Renal pelvis (tissue), 4 donors: ENCODE data around the gene TTC12. TPM values are rescaled to one million over a fixed set of nuclear protein-coding genes. Genes with fewer than 3 reads are reported as not detected.
"Not testable (repeated sequence)": the region's sequence is repeated elsewhere in the genome, so short reads cannot be mapped to it uniquely, and the experiment has no call there.

ENCODE experiments used
- DNase-seq: peaks from one replicate; pipeline ENCODE4 v3.0.0-alpha.2; 2013
- polyA plus RNA-seq, 3 donors: library from polyadenylated mRNA; unstranded; fragments of 120-200 nt; gene quantifications; one replicate each; pipeline ENCODE4 v1.2.1, GENCODE V29; 2013; ENCODE audit not compliant: insufficient read length in 3 of 3

Gene TTC12
- polyA plus RNA-seq, 3 donors = 32.7 to 62.7 (median 34.9) TPM

DNA sequence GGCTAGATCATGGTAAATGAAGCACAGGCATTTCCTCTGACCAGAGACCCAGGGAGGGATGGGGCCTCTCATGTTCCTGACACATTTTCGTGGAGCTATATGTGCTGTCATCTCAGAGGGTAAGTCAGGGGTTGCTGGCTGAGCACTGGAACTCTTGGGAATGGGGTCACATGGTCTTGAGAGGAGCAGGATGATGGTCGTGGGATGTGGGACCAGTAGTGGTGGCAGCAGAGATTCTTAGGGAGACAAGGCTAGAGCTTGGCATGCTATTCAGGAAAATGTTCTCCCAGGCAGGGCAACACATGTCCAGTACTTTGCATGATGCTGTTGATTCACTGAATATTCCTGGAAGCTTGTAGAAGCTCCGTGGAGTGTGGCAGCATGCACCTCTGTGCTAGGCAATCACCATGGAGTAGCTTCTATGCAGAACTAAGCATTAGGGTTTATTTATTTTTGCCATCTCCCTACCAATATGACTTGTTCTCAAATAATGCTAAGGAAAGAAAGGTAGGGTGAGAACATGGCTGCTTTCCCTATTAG lies 31.4 kb upstream of the TTC12 start:
- DNase-seq = no peak

DNA sequence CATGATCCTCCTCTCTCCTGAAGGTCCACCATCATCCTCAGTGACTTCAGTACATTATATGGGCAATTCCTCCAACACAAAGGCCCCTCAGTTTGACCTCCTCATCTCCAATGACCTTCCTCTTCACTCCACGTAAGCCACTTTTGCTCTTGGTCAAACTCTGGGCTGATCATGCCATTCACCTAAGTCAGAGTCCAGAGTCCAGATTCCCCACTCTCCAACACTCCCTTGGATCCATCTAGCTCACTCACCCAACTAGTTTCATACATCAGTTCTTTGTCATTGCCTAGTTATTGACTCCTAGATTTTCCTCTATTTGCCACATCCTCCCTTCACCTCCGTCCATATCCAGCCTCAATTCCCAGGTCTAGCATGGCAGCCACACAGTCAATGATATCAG lies 30.5 kb upstream of the TTC12 start:
- no peak for DNase-seq

DNA sequence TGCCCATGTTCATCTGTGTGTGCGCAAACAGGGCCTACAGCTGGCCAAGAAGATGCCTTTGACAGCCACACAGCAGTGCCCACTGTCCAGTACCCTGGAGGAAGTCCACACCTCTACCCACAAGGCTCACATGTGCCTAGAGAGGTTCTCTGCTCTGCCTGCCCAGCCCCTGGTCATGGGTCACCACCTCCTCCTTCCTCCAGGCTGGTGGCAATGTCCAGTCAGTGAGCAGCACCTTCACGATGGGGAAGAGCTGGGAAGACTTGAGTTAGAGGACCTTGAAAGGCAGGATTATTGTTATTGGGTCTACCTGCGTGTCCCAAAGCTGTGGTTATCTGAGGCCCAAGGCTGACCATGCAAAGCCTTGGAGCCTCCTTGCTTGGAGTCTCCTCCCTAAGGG lies 28.4 kb upstream of the TTC12 start:
- DNase-seq = no peak

DNA sequence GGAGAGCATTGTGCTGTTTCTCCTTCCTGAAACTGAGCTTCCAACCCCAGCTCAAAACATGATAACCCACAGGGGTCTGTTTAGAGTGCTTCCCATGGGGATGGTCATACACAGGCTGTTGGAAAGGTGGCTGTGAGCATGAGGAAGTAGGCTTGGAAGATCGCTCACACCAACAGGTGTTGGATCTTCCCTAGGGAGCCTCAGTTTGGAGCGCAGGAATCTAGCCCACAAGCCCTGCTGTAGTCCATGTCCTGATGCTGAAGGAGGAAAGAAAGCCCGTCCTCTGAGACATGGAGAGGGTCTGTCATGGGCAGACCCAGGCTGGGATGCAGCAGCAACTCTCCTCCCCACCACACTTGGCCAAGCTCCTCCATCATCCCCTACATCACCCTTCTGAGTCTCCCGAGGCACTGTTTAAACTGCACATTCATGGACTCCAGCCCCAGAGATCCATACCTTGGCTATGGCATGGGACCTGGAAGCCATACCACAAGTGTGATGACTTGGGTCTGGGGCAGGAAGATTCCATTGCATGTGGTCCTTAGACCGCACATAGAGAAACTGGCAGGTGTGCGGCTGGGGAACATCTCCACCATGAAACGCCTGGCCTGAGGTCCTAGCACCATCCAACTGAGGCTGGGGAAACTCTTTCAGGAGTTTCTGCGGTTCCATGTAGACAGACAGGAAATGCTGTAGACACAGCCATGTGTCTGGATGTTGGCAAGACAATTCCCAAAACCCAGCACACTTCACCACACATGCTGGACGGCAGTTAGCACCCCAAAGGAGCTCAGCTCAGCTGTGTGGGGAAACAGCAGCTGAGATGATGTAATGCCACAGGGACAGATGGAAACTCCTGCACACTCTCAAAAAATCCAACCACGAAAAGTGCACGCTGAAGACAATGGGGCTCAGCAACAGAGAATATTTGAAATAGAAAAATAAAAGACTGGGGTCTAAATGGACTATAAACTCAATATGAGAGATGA lies 27.6 kb upstream of the TTC12 start:
- DNase-seq = no peak

DNA sequence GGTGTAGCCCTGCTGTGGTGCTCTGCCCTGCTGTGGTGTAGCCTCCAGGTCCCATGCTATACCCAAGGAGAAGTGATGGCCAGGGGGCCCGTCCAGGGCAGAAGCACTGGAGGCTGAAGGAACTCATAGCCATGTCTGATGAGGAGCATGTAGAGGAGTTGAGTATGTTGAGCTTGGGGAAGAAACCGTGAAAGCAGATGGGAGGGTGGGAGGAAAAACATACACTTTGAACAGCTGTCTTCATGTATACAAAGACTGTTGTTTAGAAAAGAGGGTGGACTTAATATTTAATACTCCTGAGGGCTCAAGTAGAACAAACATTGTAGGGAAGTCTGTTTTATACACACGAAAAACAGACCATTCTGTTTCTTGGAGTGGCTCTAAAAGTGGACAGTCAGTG lies 26.6 kb upstream of the TTC12 start:
- no peak for DNase-seq

DNA sequence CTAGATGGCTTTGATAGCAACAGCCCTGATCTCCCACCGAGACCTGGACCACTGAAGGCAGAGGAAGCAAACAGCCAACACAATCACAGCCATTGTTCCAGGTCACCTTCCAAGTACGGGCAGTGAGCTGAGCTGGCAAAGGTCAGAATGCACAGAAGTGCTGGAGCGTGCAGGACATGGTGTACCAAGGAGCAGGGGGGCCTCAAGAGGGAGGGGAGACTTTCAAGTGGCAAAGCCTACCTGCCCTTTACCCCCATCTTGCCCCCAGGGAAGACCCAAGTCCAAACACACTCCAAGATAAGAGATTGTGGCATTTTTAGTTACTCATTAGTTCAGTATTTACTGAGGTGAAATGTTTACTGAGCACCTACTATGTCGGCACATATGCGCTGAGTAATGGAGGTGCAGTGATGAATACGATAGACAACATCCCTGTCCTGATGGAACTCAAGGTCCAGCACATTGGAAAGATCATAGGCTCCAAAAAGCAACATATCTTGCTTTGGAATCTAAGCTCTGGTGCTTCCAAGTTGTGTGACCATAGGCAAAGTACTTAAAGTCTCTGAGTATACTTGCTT lies 26.0 kb upstream of the TTC12 start:
- no peak for DNase-seq

DNA sequence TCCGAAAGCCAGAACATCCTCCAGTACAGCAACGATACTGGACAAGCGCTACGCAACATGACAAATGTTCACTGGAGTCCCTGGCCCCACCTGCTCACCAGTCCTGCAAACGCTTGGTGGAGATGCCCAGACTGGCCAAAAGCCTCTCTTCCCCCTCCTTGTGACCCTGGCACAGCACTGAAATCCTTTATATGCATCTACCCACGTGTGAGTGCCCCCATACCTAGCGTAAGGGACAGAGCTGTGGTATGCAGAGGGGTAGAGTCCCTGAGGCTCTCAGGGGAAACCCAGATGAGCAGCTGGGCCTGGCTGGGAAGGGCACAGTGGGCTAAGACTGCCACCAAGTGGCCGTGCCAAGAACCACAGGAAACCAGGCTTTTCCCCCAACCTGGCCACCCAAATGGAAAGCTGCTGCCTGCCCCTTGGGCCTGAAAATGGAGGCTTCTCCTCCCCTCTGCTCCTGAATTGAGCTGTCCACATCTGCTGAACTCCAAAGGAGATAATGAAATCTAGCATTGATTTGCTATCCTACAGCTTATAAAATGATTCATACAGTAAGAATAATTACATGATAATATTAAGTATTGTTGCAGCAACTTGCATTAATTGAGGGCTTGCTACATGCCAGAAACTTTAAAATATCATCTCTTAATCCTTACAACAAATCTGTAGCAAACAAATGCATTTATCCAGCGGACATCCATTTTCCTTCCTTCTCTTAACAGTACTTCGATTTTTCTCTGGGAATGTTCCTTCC lies 24.8 kb upstream of the TTC12 start:
- DNase-seq = peak; percentile 42

DNA sequence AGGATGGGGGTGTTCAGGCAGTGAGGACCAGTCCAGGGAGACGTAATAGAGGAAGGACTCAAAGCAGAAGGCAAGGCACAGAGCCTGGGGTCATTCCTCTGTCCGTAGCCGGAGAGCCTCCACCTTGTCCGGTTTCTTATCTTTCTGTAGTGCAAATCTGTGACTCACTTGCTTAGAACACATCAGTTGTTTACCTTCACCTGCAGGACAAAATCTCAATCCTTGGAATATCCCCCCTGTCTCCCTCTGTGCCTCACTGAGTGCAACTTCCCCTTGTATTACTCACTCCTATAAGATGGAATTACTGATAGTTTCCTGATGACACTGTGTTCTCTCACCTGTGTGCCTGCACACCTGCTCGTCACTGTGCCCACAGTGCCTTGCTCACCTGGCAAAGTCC lies 20.4 kb upstream of the TTC12 start:
- DNase-seq = no peak

DNA sequence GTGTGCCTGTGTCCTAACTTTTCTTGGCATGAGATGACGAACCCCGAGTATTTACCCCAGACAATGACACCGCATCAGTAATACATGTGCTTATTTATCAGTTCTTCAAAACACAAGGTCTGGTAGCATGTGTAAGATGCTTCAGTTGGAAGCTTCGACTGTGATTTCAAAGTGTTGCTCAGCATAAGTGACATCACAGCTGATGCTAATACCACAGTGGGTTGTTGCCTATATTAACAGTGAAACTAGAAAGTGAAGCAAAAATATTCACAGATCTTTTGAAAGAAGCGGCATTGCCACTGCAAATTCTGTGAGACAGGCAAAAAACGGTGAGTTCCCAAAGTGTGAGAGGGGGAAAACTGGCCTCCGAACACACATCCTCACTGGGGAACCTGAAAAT lies 18.4 kb upstream of the TTC12 start:
- DNase-seq = no peak

DNA sequence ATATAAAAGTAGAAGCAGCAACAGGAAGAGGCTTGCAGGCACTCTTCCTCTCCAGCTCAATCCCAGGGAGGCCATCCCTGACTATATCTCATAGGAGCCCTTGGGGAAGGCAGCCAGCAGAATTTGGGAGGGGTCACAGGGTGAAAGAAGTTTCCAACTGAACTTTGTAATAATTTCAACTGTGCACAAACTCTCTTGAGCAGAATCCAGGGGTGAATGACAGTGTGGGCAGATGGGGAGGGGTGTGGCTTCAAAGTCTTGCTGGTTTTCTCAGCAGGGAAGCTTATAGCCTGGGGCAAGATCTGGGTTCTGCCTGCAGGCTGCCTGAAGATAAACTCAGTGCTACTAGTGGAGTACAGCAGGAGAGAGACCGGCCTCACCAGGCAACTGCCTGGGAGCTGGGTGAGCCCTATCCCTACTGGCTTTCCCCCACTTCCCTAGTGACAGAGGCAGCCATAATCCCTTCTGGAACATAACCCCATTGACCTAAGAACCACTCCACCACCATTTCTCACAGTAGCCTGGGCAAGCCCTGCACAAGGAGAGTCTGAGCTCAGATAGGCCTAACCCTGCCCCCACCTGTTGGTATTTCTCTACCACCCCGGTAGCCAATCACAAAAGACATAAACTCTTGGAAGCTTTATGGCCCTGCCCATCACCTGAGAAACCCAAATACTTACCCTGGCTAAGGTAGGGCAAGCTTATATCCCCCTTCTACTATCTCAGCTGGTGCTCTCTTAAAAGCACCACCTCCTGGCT lies 17.8 kb upstream of the TTC12 start:
- no peak for DNase-seq

DNA sequence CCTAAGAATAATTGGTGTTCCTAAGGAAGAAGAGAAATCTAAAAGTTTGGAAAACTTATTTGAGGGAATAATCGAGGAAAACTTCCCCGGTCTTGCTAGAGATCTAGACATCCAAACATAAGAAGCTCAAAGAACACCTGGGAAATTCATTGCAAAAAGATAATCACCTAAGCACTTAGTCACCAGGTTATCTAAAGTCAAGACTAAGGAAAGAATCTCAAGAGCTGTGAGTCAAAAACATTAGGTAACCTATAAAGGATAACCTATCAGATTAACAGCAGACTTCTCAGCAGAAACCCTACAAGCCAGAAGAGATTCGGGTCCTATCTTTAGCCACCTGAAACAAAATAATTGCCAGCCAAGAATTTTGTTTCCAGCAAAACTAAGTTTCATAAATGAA lies 15.9 kb upstream of the TTC12 start:
- DNase-seq = not testable (repeated sequence)

DNA sequence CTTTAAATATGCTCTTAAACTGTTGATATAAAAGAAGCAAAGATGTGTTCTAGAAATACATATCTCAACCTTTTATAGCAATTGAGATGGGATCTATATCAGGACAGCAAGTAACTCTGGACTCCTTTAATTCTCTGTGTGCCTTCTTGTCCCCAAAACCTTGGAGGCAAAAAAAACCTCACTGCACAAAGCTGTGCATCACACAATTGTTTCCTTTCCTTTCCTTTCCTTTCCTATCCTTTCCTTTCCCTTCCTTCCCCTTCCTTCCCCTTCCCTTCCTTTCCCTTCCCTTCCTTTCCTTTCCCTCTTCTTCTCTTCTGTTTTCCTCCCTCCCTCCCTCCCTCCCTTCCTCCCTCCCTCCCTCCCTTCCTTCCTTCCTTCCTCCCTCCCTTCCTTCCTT lies 9.5 kb upstream of the TTC12 start:
- DNase-seq = no peak

DNA sequence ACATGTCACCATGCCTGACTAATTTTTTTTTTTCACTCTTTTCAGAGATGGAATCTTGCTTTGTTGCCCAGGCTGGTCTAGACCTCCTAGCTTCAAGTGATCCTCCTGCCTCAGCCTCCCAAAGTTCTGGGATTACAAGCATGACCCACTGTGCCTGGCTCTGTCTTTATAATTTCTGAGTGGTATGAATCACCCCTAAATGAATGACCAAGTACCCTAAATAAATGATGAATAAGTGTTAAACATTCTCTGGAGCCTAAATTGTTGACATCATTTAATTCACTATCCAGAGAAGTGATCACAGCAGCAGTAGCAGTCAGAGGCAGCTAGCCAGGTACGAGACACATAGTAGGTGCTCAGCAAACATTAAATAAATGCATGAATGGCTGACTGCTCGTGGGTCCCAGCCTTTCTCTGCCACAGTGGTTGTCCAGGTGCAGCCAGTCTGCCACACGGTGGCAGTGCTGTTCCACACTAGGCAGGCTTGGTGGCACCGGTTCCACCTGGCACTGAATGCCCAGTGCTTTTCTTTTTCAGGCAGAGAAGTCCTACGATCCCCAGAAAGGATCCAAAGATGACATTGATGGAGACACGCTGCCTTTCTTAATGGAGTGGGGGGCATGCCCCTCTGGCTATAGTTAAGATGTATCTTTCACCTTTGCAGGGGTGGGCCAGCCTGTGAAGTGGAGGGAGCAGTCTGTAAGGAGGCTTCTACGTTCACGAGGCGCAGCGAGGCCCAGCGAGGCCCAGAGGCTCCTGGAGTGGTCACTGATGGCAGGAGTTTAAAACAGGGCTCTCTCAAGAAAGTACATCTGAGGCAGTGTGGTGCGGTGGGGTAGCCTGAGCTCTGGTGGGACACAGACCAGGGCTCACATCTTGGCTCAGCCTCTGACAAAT lies 8.7 kb upstream of the TTC12 start:
- peak; percentile 56 for DNase-seq

DNA sequence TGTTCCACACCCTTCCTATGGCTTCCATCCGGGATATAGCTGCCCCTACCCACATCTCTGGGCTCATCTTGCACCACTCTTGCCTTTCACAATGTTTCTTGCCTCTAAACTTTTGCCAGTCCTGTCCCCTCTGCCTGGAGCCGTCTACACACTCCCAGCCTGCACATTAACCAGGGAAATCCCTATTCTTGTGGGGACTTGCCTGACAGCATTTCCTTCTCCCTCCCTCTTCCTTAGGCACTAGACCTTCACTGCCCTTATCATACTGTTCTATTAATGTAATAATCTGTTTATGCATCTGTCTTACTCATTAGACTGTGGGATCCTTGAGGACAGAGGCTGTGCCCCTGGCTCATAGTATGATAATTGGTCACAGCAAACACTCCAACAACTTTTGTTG lies 5.8 kb upstream of the TTC12 start:
- no peak for DNase-seq

DNA sequence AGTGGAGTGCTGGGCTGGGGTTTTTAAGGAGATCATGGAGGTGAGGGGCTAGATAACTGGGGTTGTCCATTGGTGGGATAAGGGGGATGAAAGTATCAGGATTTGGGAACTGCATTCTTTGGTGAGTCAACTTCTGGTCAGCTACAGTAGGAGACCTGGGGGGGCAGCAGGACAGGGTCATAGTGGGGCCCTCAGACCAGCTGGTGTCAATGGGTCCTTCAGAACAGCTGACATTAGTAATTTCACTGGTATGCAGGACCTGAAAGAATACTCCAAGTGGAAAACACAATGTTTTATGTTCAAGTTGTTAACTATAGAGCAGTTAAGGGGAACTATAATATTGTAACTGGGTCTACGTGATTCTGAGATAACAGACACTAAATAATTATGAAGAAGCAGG lies 2.8 kb upstream of the TTC12 start:
- DNase-seq = no peak

DNA sequence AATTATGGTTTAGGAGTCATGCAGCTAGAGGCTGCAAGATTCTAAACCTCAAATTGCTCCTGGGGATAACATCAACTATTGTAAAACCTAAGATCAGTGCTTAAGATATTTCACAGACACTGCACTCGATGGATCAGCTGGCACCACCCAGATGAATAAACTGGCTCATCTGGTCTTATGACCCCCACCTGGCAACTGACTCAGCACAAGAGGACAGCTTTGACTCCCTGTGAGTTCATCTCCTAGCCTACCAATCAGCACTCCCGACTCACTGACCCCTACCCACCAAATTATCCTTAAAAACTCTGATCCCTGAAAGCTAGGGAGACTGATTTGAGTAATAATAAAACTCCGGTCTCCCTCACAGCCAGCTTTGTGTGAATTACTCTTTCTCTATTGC lies 782 bp upstream of the TTC12 start:
- DNase-seq = no peak

DNA sequence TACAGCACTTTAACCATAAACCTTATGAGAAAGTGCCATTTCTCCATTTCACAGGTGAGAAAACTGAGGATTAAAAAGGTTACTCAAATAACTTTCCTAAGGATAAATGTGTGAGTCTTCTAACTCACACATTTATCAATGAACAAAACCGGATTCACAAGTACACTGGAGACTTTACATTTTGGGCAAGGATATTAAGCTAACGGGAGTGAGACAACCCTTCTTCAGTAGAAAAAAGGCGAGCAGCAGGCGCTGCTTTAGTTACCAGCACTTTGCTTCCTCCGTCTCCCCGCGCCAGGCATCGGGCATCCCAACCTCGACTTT lies 356 bp upstream of the TTC12 start:
- DNase-seq = no peak

DNA sequence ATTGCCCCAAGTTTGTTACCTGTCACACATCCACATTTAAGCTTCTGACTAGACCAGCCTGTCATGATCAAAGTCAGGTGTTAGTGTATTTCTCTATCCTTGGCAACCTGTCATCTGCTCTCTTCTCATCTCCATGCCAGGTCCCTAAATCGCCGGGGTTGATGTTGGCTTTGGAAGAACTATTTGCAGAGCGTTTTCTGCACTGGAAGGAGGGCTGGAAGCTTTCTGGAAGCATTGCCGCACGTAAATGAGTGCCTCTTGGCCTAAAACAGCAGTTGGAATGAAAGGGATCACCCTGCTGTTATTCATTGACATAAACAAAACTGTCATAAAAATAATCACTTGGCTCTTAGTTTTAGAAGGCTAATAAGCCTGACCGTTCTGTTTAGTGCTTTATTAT lies 1.4 kb downstream of the TTC12 start:
- DNase-seq = peak; percentile 23

DNA sequence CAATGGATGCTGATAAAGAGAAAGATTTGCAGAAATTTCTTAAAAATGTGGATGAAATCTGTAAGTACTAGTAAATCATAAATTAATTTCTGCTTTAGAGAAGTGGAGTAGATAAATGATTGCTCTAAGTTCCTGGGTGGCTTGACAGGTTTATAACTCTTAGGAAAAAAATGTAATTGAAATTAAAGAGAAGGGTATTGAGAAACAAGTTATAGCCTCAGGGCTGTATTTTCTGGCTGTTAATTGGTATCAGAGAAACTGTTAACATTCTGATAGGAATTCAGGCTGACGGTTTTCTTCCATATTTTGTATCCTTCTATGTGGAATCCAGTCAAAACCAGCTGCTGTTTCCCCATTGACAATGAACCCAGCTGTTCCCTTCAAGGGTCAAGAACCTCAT lies 1.9 kb downstream of the TTC12 start:
- DNase-seq = no peak

DNA sequence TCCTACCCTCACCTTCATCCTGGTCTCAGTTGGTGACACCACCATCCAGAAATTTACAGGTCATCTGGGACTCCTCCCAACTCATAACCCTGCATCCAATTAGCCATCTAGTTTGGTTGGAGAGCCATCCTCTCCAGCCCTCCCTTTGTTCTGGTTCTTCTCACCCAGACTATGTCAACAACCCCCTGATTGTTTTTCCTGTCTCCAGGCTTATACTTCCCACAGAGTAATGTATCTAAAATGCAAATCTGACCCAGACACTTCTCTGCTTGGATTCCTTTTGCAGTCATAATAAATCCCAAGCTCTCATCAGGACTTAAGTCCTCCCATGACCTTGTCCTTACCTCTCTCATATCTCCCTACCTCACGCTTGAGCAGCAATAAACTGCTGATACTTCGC lies 3.0 kb downstream of the TTC12 start:
- DNase-seq = no peak

DNA sequence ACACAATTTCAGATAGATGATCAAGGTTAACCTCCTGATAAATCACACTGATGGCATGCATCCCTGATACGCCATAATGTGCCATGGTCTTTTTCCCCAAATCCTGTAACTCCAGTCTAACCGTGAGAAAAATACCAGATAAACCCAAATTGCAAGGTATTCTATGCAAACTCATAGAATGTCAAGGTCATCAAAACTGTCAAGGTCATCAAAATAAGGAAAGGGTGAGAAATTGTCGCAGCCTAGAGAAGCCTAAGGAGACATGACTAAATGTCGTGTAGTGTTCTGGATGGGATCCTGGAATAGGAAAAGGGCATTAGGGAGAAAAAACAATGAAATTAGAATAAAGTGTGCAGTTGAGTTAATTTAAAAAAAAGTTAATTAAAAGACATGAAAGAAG lies 4.7 kb downstream of the TTC12 start:
- no peak for DNase-seq
